Measurements from ENCODE around the gene QRICH1. TPM values are rescaled to one million over a fixed set of nuclear protein-coding genes. Genes with fewer than 3 reads are reported as not detected.

QRICH1 gene
- total RNA-seq, 2 donors from 2014 or later, result 83.7 to 110 TPM

GRCh38 chr3:49119036-49119435, 25.2 kb upstream of the QRICH1 start:
- H3K4me3 ChIP-seq, result peak overlapping the region; percentile 97
- H3K4me1 ChIP-seq (ENCODE audit: control insufficient read depth in 1 of 2, low read depth in 2 of 2), result peaks cover 15 to 17% of the 10 kb centered on the region in 2 donors
- no peaks in the 10 kb centered on the region for H3K9me3 ChIP-seq
- ATAC-seq (ENCODE audit: insufficient number of reproducible peaks, low FRiP score, low read depth) (no peak), DNase-seq (ENCODE audit: low spot score) (no peak)
- H3K27me3 ChIP-seq (replicated peaks; ENCODE audit: insufficient read depth), result no peaks in the 10 kb centered on the region
- H3K27ac ChIP-seq, result peak overlapping the region; percentile 92 to 97
- TF ChIP-seq CTCF (IDR thresholded peaks at IDR 0.05), result no peak
- peaks cover 74% of the 10 kb centered on the region for H3K36me3 ChIP-seq

- no peak overlapping the region for H3K4me3 ChIP-seq
- peaks cover 79% of the 10 kb centered on the region for H3K36me3 ChIP-seq
- no peaks in the 10 kb centered on the region for H3K9me3 ChIP-seq
- H3K27ac ChIP-seq, result no peak overlapping the region
- ATAC-seq (ENCODE audit: insufficient number of reproducible peaks, low FRiP score, low read depth), result no peak
- TF ChIP-seq CTCF (IDR thresholded peaks at IDR 0.05), result no peak
- no peak for DNase-seq (ENCODE audit: low spot score)
- no peaks in the 10 kb centered on the region for H3K4me1 ChIP-seq (ENCODE audit: control insufficient read depth in 1 of 2, low read depth in 2 of 2)
- H3K27me3 ChIP-seq (replicated peaks; ENCODE audit: insufficient read depth), result no peaks in the 10 kb centered on the region
These were observed 18.4 kb upstream of the QRICH1 start for GRCh38 chr3:49112262-49112661.

- H3K9me3 ChIP-seq, result no peaks in the 10 kb centered on the region
- H3K27ac ChIP-seq, result no peak overlapping the region
- no peak for TF ChIP-seq CTCF (IDR thresholded peaks at IDR 0.05)
- ATAC-seq (ENCODE audit: insufficient number of reproducible peaks, low FRiP score, low read depth), result no peak
- no peak for DNase-seq (ENCODE audit: low spot score)
- H3K27me3 ChIP-seq (replicated peaks; ENCODE audit: insufficient read depth), result no peaks in the 10 kb centered on the region
- no peak overlapping the region for H3K4me3 ChIP-seq
- peaks cover 70% of the 10 kb centered on the region for H3K36me3 ChIP-seq
- H3K4me1 ChIP-seq (ENCODE audit: control insufficient read depth in 1 of 2, low read depth in 2 of 2), result no peaks in the 10 kb centered on the region
These were observed 17.5 kb upstream of the QRICH1 start for GRCh38 chr3:49111347-49111746.

- Histone ChIP-seq H3K36me3 (peaks cover 65% of the 10 kb centered on the region), H3K4me3 (no peak overlapping the region), H3K9me3 (no peaks in the 10 kb centered on the region), H3K4me1 (ENCODE audit: control insufficient read depth in 1 of 2, low read depth in 2 of 2) (peaks cover 0 to 1% of the 10 kb centered on the region in 2 donors), H3K27ac (no peak overlapping the region), H3K27me3 (replicated peaks; ENCODE audit: insufficient read depth) (no peaks in the 10 kb centered on the region)
- ATAC-seq (ENCODE audit: insufficient number of reproducible peaks, low FRiP score, low read depth), result no peak
- DNase-seq (ENCODE audit: low spot score), result no peak
- no peak for TF ChIP-seq CTCF (IDR thresholded peaks at IDR 0.05)
These were observed 16.9 kb upstream of the QRICH1 start for GRCh38 chr3:49110780-49111179.

- Histone ChIP-seq H3K27ac (no peak overlapping the region), H3K36me3 (peaks cover 41% of the 10 kb centered on the region)
- no peak for ATAC-seq (ENCODE audit: insufficient number of reproducible peaks, low FRiP score, low read depth)
These were observed 14.5 kb upstream of the QRICH1 start for GRCh38 chr3:49108346-49108745.

More at GRCh38 chr3:49108346-49108745, 14.5 kb upstream of the QRICH1 start:
- no peak for DNase-seq (ENCODE audit: low spot score)
- no peak overlapping the region for H3K4me3 ChIP-seq
- H3K9me3 ChIP-seq, result no peaks in the 10 kb centered on the region
- TF ChIP-seq CTCF (IDR thresholded peaks at IDR 0.05), result no peak
- H3K4me1 ChIP-seq (ENCODE audit: control insufficient read depth in 1 of 2, low read depth in 2 of 2), result peaks cover 14 to 18% of the 10 kb centered on the region in 2 donors
- no peaks in the 10 kb centered on the region for H3K27me3 ChIP-seq (replicated peaks; ENCODE audit: insufficient read depth)

Data from thoracic aorta (tissue), 2 donors.